ENCODE data around the gene SAG.

- no peak for TF ChIP-seq JUNB (IDR thresholded peaks at IDR 0.05; ENCODE audit: unreplicated experiment)
- TF ChIP-seq, protein P1, sequence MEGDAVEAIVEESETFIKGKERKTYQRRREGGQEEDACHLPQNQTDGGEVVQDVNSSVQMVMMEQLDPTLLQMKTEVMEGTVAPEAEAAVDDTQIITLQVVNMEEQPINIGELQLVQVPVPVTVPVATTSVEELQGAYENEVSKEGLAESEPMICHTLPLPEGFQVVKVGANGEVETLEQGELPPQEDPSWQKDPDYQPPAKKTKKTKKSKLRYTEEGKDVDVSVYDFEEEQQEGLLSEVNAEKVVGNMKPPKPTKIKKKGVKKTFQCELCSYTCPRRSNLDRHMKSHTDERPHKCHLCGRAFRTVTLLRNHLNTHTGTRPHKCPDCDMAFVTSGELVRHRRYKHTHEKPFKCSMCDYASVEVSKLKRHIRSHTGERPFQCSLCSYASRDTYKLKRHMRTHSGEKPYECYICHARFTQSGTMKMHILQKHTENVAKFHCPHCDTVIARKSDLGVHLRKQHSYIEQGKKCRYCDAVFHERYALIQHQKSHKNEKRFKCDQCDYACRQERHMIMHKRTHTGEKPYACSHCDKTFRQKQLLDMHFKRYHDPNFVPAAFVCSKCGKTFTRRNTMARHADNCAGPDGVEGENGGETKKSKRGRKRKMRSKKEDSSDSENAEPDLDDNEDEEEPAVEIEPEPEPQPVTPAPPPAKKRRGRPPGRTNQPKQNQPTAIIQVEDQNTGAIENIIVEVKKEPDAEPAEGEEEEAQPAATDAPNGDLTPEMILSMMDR (conservative IDR thresholded peaks at IDR 0.05; ENCODE audit: low read depth in 2 of 2), result no peak
- TF ChIP-seq ZNF331 (CRISPR knock-in tag; IDR thresholded peaks at IDR 0.05; ENCODE audit: low read depth), result no peak
- no peak for TF ChIP-seq EZH2 (IDR thresholded peaks at IDR 0.05; ENCODE audit: low read depth, unreplicated experiment)
- no peak for TF ChIP-seq CREB1 (CRISPR knock-in tag; IDR thresholded peaks at IDR 0.05; ENCODE audit: low read depth)
- TF ChIP-seq, protein P2, sequence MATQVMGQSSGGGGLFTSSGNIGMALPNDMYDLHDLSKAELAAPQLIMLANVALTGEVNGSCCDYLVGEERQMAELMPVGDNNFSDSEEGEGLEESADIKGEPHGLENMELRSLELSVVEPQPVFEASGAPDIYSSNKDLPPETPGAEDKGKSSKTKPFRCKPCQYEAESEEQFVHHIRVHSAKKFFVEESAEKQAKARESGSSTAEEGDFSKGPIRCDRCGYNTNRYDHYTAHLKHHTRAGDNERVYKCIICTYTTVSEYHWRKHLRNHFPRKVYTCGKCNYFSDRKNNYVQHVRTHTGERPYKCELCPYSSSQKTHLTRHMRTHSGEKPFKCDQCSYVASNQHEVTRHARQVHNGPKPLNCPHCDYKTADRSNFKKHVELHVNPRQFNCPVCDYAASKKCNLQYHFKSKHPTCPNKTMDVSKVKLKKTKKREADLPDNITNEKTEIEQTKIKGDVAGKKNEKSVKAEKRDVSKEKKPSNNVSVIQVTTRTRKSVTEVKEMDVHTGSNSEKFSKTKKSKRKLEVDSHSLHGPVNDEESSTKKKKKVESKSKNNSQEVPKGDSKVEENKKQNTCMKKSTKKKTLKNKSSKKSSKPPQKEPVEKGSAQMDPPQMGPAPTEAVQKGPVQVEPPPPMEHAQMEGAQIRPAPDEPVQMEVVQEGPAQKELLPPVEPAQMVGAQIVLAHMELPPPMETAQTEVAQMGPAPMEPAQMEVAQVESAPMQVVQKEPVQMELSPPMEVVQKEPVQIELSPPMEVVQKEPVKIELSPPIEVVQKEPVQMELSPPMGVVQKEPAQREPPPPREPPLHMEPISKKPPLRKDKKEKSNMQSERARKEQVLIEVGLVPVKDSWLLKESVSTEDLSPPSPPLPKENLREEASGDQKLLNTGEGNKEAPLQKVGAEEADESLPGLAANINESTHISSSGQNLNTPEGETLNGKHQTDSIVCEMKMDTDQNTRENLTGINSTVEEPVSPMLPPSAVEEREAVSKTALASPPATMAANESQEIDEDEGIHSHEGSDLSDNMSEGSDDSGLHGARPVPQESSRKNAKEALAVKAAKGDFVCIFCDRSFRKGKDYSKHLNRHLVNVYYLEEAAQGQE (IDR thresholded peaks at IDR 0.05; ENCODE audit: unreplicated experiment), result no peak
- TF ChIP-seq ETS1 (IDR thresholded peaks at IDR 0.05), result no peak
- TF ChIP-seq POLR2AphosphoS5 (IDR thresholded peaks at IDR 0.05; ENCODE audit: low read depth), result no peak
- no peak for TF ChIP-seq STAT1 (IDR thresholded peaks at IDR 0.05; ENCODE audit: unreplicated experiment)
- no peak for TF ChIP-seq EZH2phosphoT487 (IDR thresholded peaks at IDR 0.05; ENCODE audit: unreplicated experiment)
- TF ChIP-seq ZNF114 (CRISPR knock-in tag; IDR thresholded peaks at IDR 0.05), result no peak
- TF ChIP-seq NANOG (IDR thresholded peaks at IDR 0.05; ENCODE audit: borderline replicate concordance), result no peak
- TF ChIP-seq, protein P3, sequence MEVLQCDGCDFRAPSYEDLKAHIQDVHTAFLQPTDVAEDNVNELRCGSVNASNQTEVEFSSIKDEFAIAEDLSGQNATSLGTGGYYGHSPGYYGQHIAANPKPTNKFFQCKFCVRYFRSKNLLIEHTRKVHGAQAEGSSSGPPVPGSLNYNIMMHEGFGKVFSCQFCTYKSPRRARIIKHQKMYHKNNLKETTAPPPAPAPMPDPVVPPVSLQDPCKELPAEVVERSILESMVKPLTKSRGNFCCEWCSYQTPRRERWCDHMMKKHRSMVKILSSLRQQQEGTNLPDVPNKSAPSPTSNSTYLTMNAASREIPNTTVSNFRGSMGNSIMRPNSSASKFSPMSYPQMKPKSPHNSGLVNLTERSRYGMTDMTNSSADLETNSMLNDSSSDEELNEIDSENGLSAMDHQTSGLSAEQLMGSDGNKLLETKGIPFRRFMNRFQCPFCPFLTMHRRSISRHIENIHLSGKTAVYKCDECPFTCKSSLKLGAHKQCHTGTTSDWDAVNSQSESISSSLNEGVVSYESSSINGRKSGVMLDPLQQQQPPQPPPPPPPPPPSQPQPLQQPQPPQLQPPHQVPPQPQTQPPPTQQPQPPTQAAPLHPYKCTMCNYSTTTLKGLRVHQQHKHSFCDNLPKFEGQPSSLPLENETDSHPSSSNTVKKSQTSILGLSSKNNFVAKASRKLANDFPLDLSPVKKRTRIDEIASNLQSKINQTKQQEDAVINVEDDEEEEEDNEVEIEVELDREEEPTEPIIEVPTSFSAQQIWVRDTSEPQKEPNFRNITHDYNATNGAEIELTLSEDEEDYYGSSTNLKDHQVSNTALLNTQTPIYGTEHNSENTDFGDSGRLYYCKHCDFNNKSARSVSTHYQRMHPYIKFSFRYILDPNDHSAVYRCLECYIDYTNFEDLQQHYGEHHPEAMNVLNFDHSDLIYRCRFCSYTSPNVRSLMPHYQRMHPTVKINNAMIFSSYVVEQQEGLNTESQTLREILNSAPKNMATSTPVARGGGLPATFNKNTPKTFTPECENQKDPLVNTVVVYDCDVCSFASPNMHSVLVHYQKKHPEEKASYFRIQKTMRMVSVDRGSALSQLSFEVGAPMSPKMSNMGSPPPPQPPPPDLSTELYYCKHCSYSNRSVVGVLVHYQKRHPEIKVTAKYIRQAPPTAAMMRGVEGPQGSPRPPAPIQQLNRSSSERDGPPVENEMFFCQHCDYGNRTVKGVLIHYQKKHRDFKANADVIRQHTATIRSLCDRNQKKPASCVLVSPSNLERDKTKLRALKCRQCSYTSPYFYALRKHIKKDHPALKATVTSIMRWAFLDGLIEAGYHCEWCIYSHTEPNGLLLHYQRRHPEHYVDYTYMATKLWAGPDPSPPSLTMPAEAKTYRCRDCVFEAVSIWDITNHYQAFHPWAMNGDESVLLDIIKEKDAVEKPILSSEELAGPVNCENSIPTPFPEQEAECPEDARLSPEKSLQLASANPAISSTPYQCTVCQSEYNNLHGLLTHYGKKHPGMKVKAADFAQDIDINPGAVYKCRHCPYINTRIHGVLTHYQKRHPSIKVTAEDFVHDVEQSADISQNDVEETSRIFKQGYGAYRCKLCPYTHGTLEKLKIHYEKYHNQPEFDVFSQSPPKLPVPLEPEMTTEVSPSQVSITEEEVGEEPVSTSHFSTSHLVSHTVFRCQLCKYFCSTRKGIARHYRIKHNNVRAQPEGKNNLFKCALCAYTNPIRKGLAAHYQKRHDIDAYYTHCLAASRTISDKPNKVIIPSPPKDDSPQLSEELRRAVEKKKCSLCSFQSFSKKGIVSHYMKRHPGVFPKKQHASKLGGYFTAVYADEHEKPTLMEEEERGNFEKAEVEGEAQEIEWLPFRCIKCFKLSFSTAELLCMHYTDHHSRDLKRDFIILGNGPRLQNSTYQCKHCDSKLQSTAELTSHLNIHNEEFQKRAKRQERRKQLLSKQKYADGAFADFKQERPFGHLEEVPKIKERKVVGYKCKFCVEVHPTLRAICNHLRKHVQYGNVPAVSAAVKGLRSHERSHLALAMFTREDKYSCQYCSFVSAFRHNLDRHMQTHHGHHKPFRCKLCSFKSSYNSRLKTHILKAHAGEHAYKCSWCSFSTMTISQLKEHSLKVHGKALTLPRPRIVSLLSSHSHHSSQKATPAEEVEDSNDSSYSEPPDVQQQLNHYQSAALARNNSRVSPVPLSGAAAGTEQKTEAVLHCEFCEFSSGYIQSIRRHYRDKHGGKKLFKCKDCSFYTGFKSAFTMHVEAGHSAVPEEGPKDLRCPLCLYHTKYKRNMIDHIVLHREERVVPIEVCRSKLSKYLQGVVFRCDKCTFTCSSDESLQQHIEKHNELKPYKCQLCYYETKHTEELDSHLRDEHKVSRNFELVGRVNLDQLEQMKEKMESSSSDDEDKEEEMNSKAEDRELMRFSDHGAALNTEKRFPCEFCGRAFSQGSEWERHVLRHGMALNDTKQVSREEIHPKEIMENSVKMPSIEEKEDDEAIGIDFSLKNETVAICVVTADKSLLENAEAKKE (CRISPR knock-in tag; IDR thresholded peaks at IDR 0.05), result no peak
Observed at GRCh38 chr2:233326500-233326899, 18.9 kb downstream of the SAG start.
